Dendritic cell treated with granulocyte-macrophage colony-stimulating factor and Interleukin-4, amounts not matched to agents 40 ng/mL and 50 ng/mL, for 4 days (primary cell): ENCODE measurements around the gene INTU.
A peak's percentile ranks its signal among the peaks of the same experiment; 100 is the strongest.
"Not testable (repeated sequence)": the region's sequence is repeated elsewhere in the genome, so short reads cannot be mapped to it uniquely, and the experiment has no call there.

Experiments
- H3K27ac Mint-ChIP-seq: one replicate; pipeline ENCODE4 v1.8.0; 2022; ENCODE audit warnings: mild to moderate bottlenecking, mixed read lengths
- H3K27me3 Mint-ChIP-seq: one replicate; pipeline ENCODE4 v1.8.0; 2022; ENCODE audit warnings: mild to moderate bottlenecking, mixed read lengths
- H3K36me3 Mint-ChIP-seq: one replicate; pipeline ENCODE4 v1.8.0; 2022; ENCODE audit warnings: low read depth, mixed read lengths
- H3K4me1 Mint-ChIP-seq: one replicate; pipeline ENCODE4 v1.8.0; 2022; ENCODE audit warnings: low read depth, mixed read lengths
- H3K4me3 Mint-ChIP-seq: one replicate; pipeline ENCODE4 v1.8.0; 2022; ENCODE audit warnings: mild to moderate bottlenecking, moderate library complexity, mixed read lengths
- H3K9me3 Mint-ChIP-seq: one replicate; pipeline ENCODE4 v1.8.0; 2022; ENCODE audit warnings: mixed read lengths
- intact Hi-C: fragments of 100-400 bp; cut with micrococcal nuclease; formaldehyde crosslinking; loops from one replicate; pipeline ENCODE4 v1.15.0; 2022

Gene INTU

GRCh38 chr4:127622921-127623796, 9.6 kb upstream of the INTU start:
- Mint-ChIP-seq H3K9me3 (no peaks in the 10 kb centered on the region), H3K27me3 (peaks cover 49% of the 10 kb centered on the region), H3K4me1 (peaks cover 17% of the 10 kb centered on the region), H3K4me3 (peak overlapping the region; percentile 72), H3K36me3 (no peaks in the 10 kb centered on the region), H3K27ac (no peak overlapping the region)
- intact Hi-C loops, result loop anchor here (10.0 kb wide), 1 partner anchor 342 kb away; the partner anchor contains the start of genes ABHD18 and MFSD8

- Mint-ChIP-seq H3K27ac (no peak overlapping the region), H3K36me3 (no peaks in the 10 kb centered on the region), H3K27me3 (peaks cover 48% of the 10 kb centered on the region), H3K4me1 (peaks cover 17% of the 10 kb centered on the region), H3K9me3 (no peaks in the 10 kb centered on the region), H3K4me3 (peak overlapping the region; percentile 72)
- intact Hi-C loops, result loop anchor here (10.0 kb wide), 1 partner anchor 341 kb away; the partner anchor contains the start of genes ABHD18 and MFSD8
These were observed 9.0 kb upstream of the INTU start for GRCh38 chr4:127623797-127624083.

- Mint-ChIP-seq H3K27ac (no peak overlapping the region), H3K4me1 (peaks cover 18% of the 10 kb centered on the region)
- intact Hi-C loops, result loop anchor here (10.0 kb wide), 1 partner anchor 341 kb away; the partner anchor contains the start of genes ABHD18 and MFSD8
These were observed 8.6 kb upstream of the INTU start for GRCh38 chr4:127624173-127624572.

GRCh38 chr4:127629371-127629770, 3.4 kb upstream of the INTU start:
- Mint-ChIP-seq H3K27me3 (peaks cover 12% of the 10 kb centered on the region), H3K4me3 (no peak overlapping the region), H3K9me3 (no peaks in the 10 kb centered on the region), H3K27ac (peak overlapping the region; percentile 12), H3K4me1 (peaks cover 17% of the 10 kb centered on the region), H3K36me3 (peaks cover 6% of the 10 kb centered on the region)
- intact Hi-C loops, result loop anchor here (10.0 kb wide), 1 partner anchor 335 kb away; the partner anchor contains the start of genes ABHD18 and MFSD8

More at GRCh38 chr4:127624173-127624572, 8.6 kb upstream of the INTU start:
- Mint-ChIP-seq H3K27me3 (peaks cover 44% of the 10 kb centered on the region), H3K4me3 (no peak overlapping the region), H3K9me3 (no peaks in the 10 kb centered on the region), H3K36me3 (no peaks in the 10 kb centered on the region)

GRCh38 chr4:127630152-127630551, 2.6 kb upstream of the INTU start:
- Mint-ChIP-seq H3K36me3 (peaks cover 6% of the 10 kb centered on the region), H3K27ac (no peak overlapping the region), H3K27me3 (peaks cover 8% of the 10 kb centered on the region), H3K4me3 (no peak overlapping the region), H3K4me1 (peaks cover 17% of the 10 kb centered on the region), H3K9me3 (no peaks in the 10 kb centered on the region)
- intact Hi-C loops, result loop anchor here (5.0 to 10.0 kb wide), 4 partner anchors 155 to 1465 kb away; partner anchors contain the start of genes C4orf33, HSPA4L, PGRMC2 and PLK4

- Mint-ChIP-seq H3K36me3 (peaks cover 6% of the 10 kb centered on the region), H3K4me1 (peaks cover 17% of the 10 kb centered on the region), H3K27me3 (peaks cover 8% of the 10 kb centered on the region), H3K9me3 (no peaks in the 10 kb centered on the region), H3K27ac (no peak overlapping the region), H3K4me3 (no peak overlapping the region)
- intact Hi-C loops, result loop anchor here (5.0 to 10.0 kb wide), 4 partner anchors 153 to 1463 kb away; partner anchors contain the start of genes C4orf33, HSPA4L, PGRMC2 and PLK4
These were observed 1.3 kb upstream of the INTU start for GRCh38 chr4:127631420-127631819.

- H3K9me3 Mint-ChIP-seq, result no peaks in the 10 kb centered on the region
- H3K27ac Mint-ChIP-seq, result no peak overlapping the region
- peaks cover 16% of the 10 kb centered on the region for H3K4me1 Mint-ChIP-seq
- H3K36me3 Mint-ChIP-seq, result peaks cover 6% of the 10 kb centered on the region
- H3K4me3 Mint-ChIP-seq, result no peak overlapping the region
- intact Hi-C loops, result loop anchor here (5.0 to 10.0 kb wide), 4 partner anchors 151 to 1461 kb away; partner anchors contain the start of genes C4orf33, HSPA4L, PGRMC2 and PLK4
- H3K27me3 Mint-ChIP-seq, result peaks cover 2% of the 10 kb centered on the region
These were observed 1.4 kb downstream of the INTU start for GRCh38 chr4:127634181-127634580.

GRCh38 chr4:127641524-127641923, 8.8 kb downstream of the INTU start:
- H3K4me3 Mint-ChIP-seq, result no peak overlapping the region
- H3K9me3 Mint-ChIP-seq, result no peaks in the 10 kb centered on the region
- no peaks in the 10 kb centered on the region for H3K4me1 Mint-ChIP-seq
- intact Hi-C loops, result no loop called here
- no peak overlapping the region for H3K27ac Mint-ChIP-seq
- H3K27me3 Mint-ChIP-seq, result no peaks in the 10 kb centered on the region
- H3K36me3 Mint-ChIP-seq, result no peaks in the 10 kb centered on the region

- Mint-ChIP-seq H3K4me3 (no peak overlapping the region), H3K36me3 (no peaks in the 10 kb centered on the region), H3K9me3 (no peaks in the 10 kb centered on the region), H3K4me1 (no peaks in the 10 kb centered on the region), H3K27me3 (no peaks in the 10 kb centered on the region), H3K27ac (no peak overlapping the region)
- intact Hi-C loops, result no loop called here
These were observed 9.4 kb downstream of the INTU start for GRCh38 chr4:127642169-127642568.

- H3K27me3 Mint-ChIP-seq, result no peaks in the 10 kb centered on the region
- no peak overlapping the region for H3K27ac Mint-ChIP-seq
- H3K9me3 Mint-ChIP-seq, result no peaks in the 10 kb centered on the region
- H3K4me1 Mint-ChIP-seq, result no peaks in the 10 kb centered on the region
- H3K4me3 Mint-ChIP-seq, result no peak overlapping the region
- no peaks in the 10 kb centered on the region for H3K36me3 Mint-ChIP-seq
- intact Hi-C loops, result no loop called here
These were observed 11.0 kb downstream of the INTU start for GRCh38 chr4:127643791-127644190.

- intact Hi-C loops, result no loop called here
- H3K4me3 Mint-ChIP-seq, result no peak overlapping the region
- no peaks in the 10 kb centered on the region for H3K27me3 Mint-ChIP-seq
- H3K9me3 Mint-ChIP-seq, result no peaks in the 10 kb centered on the region
- H3K4me1 Mint-ChIP-seq, result no peaks in the 10 kb centered on the region
- H3K27ac Mint-ChIP-seq, result no peak overlapping the region
- no peaks in the 10 kb centered on the region for H3K36me3 Mint-ChIP-seq
These were observed 15.3 kb downstream of the INTU start for GRCh38 chr4:127648061-127648460.

GRCh38 chr4:127655590-127655989, 22.8 kb downstream of the INTU start:
- H3K4me1 Mint-ChIP-seq, H3K27me3 Mint-ChIP-seq, intact Hi-C loops, H3K4me3 Mint-ChIP-seq, H3K9me3 Mint-ChIP-seq, H3K27ac Mint-ChIP-seq, H3K36me3 Mint-ChIP-seq: not testable (repeated sequence)

GRCh38 chr4:127656047-127656680, 23.4 kb downstream of the INTU start:
- H3K4me3 Mint-ChIP-seq, result no peak overlapping the region
- H3K9me3 Mint-ChIP-seq, result peaks cover 8% of the 10 kb centered on the region
- H3K4me1 Mint-ChIP-seq, result no peaks in the 10 kb centered on the region
- intact Hi-C loops, result no loop called here
- H3K27ac Mint-ChIP-seq, result no peak overlapping the region
- H3K36me3 Mint-ChIP-seq, result no peaks in the 10 kb centered on the region
- H3K27me3 Mint-ChIP-seq, result no peaks in the 10 kb centered on the region

- Mint-ChIP-seq H3K27me3 (no peaks in the 10 kb centered on the region), H3K36me3 (no peaks in the 10 kb centered on the region), H3K4me3 (no peak overlapping the region), H3K9me3 (no peaks in the 10 kb centered on the region), H3K4me1 (no peaks in the 10 kb centered on the region), H3K27ac (no peak overlapping the region)
- intact Hi-C loops, result no loop called here
These were observed 27.6 kb downstream of the INTU start for GRCh38 chr4:127660284-127660885.
